Ishikawa (cell line): ENCODE data around the gene CERCAM.

Experiments used
- EGR1 ChIP-seq: IDR thresholded peaks from 2 replicates; pipeline ENCODE4 v1.6.1; 2012
- RAD21 ChIP-seq: IDR thresholded peaks from 2 replicates; pipeline ENCODE4 v1.6.1; 2012; ENCODE audit warnings: low read depth
- TF ChIP-seq, protein P1 (sequence below): IDR thresholded peaks from 2 replicates; pipeline ENCODE4 v1.6.1; 2012; ENCODE audit warnings: low read depth, mild to moderate bottlenecking

DNA sequence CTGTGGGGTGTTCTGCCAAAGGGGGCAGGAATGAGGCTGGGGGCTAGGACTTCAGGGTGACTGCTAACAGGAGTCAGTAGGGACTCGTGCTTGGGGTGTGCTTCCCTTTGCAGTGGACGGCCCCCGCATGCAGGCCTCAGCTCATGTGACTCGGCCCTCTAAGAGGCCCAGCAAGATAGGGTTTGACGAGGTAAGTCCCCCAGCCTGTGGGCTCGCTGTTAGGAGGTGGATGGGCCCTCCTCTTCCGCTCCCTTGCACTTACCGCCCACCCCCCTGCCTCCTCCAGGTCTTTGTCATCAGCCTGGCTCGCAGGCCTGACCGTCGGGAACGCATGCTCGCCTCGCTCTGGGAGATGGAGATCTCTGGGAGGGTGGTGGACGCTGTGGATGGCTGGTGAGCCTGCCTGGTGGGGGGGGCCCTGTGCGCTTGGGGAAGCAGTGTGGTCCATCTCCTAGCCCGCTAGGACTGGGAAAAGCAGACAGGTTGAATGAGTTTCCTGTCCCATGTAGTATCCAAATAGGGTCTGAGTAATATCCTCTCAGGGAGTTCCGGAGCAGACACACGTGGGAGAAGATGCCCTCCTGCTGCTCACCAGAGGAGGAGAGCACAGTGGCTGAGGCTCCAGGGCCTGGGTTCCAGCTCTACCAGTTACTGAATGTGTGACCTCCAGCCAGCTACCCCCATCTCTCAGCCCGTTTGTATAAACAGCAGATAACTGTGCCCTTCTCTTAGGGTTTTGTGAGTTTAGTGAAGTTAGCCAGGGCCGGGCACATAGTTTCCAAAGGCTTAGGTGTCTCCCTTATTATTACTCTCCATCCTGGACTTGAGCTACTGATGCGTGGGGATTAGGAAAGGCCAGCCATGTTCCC is 8.2 kb downstream of the CERCAM start:
- no peak for TF ChIP-seq RAD21
- no peak for TF ChIP-seq EGR1
- TF ChIP-seq, protein P1, sequence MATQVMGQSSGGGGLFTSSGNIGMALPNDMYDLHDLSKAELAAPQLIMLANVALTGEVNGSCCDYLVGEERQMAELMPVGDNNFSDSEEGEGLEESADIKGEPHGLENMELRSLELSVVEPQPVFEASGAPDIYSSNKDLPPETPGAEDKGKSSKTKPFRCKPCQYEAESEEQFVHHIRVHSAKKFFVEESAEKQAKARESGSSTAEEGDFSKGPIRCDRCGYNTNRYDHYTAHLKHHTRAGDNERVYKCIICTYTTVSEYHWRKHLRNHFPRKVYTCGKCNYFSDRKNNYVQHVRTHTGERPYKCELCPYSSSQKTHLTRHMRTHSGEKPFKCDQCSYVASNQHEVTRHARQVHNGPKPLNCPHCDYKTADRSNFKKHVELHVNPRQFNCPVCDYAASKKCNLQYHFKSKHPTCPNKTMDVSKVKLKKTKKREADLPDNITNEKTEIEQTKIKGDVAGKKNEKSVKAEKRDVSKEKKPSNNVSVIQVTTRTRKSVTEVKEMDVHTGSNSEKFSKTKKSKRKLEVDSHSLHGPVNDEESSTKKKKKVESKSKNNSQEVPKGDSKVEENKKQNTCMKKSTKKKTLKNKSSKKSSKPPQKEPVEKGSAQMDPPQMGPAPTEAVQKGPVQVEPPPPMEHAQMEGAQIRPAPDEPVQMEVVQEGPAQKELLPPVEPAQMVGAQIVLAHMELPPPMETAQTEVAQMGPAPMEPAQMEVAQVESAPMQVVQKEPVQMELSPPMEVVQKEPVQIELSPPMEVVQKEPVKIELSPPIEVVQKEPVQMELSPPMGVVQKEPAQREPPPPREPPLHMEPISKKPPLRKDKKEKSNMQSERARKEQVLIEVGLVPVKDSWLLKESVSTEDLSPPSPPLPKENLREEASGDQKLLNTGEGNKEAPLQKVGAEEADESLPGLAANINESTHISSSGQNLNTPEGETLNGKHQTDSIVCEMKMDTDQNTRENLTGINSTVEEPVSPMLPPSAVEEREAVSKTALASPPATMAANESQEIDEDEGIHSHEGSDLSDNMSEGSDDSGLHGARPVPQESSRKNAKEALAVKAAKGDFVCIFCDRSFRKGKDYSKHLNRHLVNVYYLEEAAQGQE = no peak
